Measurements from ENCODE around the gene KANK2. TPM values are rescaled to one million over a fixed set of nuclear protein-coding genes. Genes with fewer than 3 reads are reported as not detected.
A peak's percentile ranks its signal among the peaks of the same experiment; 100 is the strongest.

The KANK2 gene
- total RNA-seq, 6 experiments from 2014 or later: 36.3 to 65.4 (median 50.4) TPM

DNA sequence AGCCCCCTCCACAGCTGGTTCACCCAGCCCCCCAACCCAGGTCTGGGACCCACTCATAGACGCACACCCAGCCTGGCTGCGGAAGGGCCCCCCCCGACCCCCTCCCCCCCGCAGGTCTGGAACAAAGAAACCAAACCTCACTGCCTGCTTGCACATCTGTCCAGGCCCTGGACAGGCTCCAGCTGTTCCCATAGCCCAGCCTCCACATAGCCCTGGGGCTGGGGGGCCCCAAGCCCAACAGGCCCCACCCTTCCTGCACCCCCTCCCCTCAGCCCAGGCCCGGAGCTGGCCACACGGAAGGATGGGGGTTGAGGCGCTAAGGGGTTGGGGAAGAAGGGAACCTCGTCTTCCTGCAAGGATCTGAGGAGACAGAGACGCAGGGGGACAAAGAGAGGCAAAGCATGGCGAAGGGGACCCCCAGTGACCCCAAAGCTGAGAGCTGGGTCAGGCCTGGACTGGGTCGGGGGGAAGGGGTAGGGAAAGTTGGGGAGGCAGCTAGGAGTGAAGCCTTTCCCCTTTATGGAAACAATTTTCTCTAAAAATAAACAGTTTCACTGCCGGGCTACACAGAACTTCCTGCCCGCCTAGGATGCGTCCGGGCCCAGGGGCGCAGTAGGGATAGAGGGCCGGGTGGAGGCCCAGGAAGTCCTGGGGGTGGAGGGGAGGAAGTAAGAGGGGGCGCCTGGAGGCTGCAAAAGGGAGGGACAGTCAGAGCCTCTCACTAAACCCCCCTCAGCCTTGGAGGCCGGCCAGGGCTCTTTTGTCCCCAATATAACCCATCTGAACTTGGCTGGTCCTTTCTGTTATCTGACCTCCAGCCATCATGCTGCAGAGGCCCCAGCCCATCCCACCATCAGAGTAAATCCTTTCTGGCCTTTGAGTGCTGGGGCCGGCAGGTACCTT, 2.4 kb downstream of the KANK2 start:
- intact Hi-C loops (cut with DNase I): no loop called here
- peak overlapping the region; percentile 18 to 51 (median 21) for H3K27ac ChIP-seq
- no peak for DNase-seq
- WGBS (ENCODE audit: insufficient coverage, low coverage, low lambda C conversion rate, missing lambda C conversion rate): 31% methylated on average over 10 of the region's 20 CpGs
- TF ChIP-seq, protein P1, sequence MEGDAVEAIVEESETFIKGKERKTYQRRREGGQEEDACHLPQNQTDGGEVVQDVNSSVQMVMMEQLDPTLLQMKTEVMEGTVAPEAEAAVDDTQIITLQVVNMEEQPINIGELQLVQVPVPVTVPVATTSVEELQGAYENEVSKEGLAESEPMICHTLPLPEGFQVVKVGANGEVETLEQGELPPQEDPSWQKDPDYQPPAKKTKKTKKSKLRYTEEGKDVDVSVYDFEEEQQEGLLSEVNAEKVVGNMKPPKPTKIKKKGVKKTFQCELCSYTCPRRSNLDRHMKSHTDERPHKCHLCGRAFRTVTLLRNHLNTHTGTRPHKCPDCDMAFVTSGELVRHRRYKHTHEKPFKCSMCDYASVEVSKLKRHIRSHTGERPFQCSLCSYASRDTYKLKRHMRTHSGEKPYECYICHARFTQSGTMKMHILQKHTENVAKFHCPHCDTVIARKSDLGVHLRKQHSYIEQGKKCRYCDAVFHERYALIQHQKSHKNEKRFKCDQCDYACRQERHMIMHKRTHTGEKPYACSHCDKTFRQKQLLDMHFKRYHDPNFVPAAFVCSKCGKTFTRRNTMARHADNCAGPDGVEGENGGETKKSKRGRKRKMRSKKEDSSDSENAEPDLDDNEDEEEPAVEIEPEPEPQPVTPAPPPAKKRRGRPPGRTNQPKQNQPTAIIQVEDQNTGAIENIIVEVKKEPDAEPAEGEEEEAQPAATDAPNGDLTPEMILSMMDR (IDR thresholded peaks at IDR 0.05): no peak
- no peak for TF ChIP-seq POLR2A (IDR thresholded peaks at IDR 0.05)
- H3K4me3 ChIP-seq: peak overlapping the region in 1 of 3 donors; percentile 16
- H3K27me3 ChIP-seq: no peaks in the 10 kb centered on the region
- ATAC-seq: no peak
- peaks cover 0 to 34% (median 8%) of the 10 kb centered on the region in 4 donors for H3K4me1 ChIP-seq
- no peaks in the 10 kb centered on the region for H3K9me3 ChIP-seq
- peaks cover 0 to 17% (median 2%) of the 10 kb centered on the region in 4 donors for H3K36me3 ChIP-seq

DNA sequence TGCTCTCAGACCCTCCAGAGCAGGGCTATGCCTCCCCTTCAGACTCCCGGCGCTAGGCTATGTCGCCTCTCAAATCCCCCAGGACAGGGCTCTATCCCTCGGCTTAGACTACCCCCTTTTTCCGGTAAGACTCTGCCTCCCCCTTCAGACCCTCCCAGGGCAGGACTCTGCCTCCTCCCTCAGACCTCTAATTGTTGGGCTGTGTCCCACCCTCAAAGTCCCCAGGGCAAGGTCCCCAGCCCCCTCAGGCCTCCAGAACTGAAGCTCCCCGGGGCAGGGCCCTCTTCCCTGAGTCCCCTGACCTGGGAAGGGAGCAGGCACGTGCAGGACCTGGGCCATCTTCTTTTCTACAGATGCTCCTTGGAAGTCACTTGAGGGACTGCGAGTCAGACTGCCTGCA, 3.2 kb downstream of the KANK2 start:
- H3K4me3 ChIP-seq: peak overlapping the region in 1 of 3 donors; percentile 16
- no peaks in the 10 kb centered on the region for H3K9me3 ChIP-seq
- TF ChIP-seq, protein P1 (IDR thresholded peaks at IDR 0.05): no peak
- no peak for TF ChIP-seq POLR2A (IDR thresholded peaks at IDR 0.05)
- no peak overlapping the region for H3K27ac ChIP-seq
- H3K4me1 ChIP-seq: peaks cover 0 to 39% (median 6%) of the 10 kb centered on the region in 4 donors
- H3K27me3 ChIP-seq: no peaks in the 10 kb centered on the region
- WGBS (ENCODE audit: insufficient coverage, low coverage, low lambda C conversion rate, missing lambda C conversion rate): 87% methylated on average over 7 of the region's 8 CpGs
- ATAC-seq: no peak
- intact Hi-C loops (cut with DNase I): no loop called here
- no peak for DNase-seq
- peaks cover 0 to 17% (median 2%) of the 10 kb centered on the region in 4 donors for H3K36me3 ChIP-seq

DNA sequence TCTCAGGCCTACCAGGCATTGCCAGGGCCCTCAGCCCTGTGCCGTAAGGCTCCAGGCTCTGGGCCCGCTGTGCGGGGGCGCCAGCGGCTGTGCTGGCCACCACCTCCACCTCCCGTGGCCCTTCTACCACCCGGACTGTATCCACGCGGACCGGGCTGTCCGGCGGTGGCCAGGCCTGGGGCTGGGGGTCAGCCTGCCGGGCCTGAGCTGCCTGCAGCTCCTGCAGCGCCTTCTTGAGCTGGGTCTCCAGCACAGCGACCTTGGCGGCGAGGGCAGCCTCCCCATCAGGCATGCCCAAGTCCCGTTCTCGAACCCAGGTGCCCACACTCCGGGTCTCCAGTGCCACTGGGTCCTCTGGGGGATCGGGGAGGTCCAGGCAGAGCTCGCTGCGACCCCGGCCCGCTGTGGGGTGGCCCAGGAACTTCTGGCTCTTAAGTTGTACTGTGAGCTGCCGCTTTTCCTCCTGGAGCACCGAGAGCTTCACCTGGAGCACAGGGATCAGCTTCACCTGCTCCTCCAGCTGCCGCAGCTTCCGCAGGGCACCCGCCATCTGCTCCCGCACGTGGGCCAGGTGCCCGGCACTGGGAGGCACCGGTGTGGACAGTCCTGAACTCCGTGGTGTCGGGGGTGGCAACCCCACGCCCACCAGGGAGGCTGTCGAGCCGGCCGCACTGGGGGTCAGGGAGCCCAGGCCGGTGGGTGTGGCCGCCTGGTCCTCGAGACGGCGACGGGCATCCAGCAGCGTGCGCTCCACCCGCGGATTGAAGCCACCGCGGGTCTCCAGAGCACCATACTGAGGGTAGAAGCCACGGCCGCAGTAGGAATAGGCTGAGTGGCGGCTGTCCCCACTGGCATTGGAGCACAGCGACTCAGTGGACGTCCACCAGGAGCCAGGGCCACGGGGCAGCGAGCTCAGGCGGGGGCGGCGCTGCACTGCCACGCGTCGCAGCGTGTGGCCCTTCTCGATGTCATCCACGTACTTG, 4.1 kb downstream of the KANK2 start:
- Histone ChIP-seq H3K36me3 (peaks cover 0 to 17% (median 2%) of the 10 kb centered on the region in 4 donors), H3K27me3 (no peaks in the 10 kb centered on the region), H3K4me3 (no peak overlapping the region), H3K9me3 (no peaks in the 10 kb centered on the region), H3K27ac (peak overlapping the region in 1 of 3 donors; percentile 6), H3K4me1 (peaks cover 0 to 32% (median 2%) of the 10 kb centered on the region in 4 donors)
- ATAC-seq (no peak), DNase-seq (no peak)
- whole genome bisulfite sequencing (ENCODE audit: insufficient coverage, low coverage, low lambda C conversion rate, missing lambda C conversion rate): 96% methylated on average over 5 of the region's 68 CpGs
- TF ChIP-seq, protein P1 (IDR thresholded peaks at IDR 0.05): no peak
- no peak for TF ChIP-seq POLR2A (IDR thresholded peaks at IDR 0.05)
- intact Hi-C loops (cut with DNase I): no loop called here

DNA sequence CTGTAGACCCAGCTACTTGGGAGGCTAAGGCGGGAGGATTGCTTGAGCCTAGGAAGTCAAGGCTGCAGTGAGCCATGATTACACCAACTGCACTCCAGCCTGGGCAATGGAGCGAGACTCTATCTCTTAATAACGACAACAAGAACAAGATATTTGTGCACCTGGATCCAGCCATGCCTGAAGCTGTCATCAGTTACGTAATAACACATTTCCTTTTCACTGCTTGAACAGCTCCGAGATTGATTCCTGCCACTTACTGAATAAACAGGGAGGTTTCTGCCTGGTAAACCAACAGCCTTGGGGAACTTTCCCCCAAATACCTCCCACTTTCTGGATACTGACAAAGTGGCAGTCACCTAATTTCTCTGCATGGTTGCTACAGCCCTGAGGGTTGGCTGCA, 5.4 kb downstream of the KANK2 start:
- DNase-seq: no peak
- no peak overlapping the region for H3K4me3 ChIP-seq
- peaks cover 0 to 28% (median 0%) of the 10 kb centered on the region in 4 donors for H3K4me1 ChIP-seq
- no peak for ATAC-seq
- no peak for TF ChIP-seq POLR2A (IDR thresholded peaks at IDR 0.05)
- TF ChIP-seq, protein P1 (IDR thresholded peaks at IDR 0.05): no peak
- H3K27me3 ChIP-seq: no peaks in the 10 kb centered on the region
- no peaks in the 10 kb centered on the region for H3K9me3 ChIP-seq
- H3K27ac ChIP-seq: no peak overlapping the region
- 58% methylated on average over 4 of the region's 5 CpGs for WGBS (ENCODE audit: insufficient coverage, low coverage, low lambda C conversion rate, missing lambda C conversion rate)
- peaks cover 0 to 17% (median 2%) of the 10 kb centered on the region in 4 donors for H3K36me3 ChIP-seq
- intact Hi-C loops (cut with DNase I): no loop called here

Data from right lobe of liver (tissue), 6 donors.